ENCODE measurements around the gene CCN5.

Gene CCN5

DNA sequence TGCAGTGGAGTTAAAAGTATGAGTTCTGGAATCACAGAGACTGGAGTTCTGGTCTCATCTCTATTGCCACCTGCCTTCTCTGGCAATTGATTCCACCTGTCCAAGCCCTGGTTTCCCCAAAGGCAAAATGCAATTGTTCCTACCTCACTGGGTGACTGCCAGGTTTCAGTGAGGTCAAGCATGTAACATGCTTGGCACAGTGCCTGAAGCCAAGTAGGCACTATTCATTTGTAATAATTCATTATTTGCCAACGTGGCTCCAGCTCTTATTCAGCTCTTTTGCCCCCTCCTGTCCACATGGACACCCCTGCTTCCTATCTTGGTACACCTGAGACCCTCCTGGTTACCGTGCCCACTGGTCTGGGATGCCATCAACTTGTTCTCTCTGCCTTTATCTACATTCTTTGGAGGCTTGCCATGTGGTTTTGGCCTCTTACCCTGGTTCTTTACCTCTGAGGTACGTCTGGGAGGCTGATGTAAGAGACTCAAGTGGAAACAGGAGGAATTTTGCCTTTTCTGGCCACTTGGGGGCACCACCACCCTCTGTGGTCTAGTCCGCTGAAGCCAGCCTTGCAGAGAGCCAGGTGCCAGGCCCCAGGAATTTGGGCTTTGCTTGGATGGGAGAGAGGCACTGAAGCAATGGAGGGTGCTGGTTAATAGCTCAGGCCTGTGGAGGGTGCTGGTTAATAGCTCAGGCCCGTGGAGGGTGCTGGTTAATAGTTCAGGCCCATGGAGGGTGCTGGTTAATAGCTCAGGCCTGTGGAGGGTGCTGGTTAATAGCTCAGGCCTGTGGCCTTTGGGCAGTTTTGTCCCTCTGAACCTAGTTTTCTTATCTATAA lies 32.2 kb downstream of the CCN5 start:
- TF ChIP-seq, protein P1, sequence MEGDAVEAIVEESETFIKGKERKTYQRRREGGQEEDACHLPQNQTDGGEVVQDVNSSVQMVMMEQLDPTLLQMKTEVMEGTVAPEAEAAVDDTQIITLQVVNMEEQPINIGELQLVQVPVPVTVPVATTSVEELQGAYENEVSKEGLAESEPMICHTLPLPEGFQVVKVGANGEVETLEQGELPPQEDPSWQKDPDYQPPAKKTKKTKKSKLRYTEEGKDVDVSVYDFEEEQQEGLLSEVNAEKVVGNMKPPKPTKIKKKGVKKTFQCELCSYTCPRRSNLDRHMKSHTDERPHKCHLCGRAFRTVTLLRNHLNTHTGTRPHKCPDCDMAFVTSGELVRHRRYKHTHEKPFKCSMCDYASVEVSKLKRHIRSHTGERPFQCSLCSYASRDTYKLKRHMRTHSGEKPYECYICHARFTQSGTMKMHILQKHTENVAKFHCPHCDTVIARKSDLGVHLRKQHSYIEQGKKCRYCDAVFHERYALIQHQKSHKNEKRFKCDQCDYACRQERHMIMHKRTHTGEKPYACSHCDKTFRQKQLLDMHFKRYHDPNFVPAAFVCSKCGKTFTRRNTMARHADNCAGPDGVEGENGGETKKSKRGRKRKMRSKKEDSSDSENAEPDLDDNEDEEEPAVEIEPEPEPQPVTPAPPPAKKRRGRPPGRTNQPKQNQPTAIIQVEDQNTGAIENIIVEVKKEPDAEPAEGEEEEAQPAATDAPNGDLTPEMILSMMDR (IDR thresholded peaks at IDR 0.05; ENCODE audit: insufficient read depth, low read length) = peak; percentile 50
- no peak for TF ChIP-seq POLR2AphosphoS5 (IDR thresholded peaks at IDR 0.05; ENCODE audit: low read depth)
- no peak overlapping the region for H3K4me3 ChIP-seq (replicated peaks; ENCODE audit: insufficient read depth, low read length)
- H3K27ac ChIP-seq (replicated peaks) = no peak overlapping the region
- H3K27me3 ChIP-seq (ENCODE audit: insufficient read depth, poor library complexity, severe bottlenecking) = peaks cover 10% of the 10 kb centered on the region
- peak; percentile 62 to 73 for DNase-seq (ENCODE audit: low read depth in 1 of 2, low spot score in 1 of 2)

DNA sequence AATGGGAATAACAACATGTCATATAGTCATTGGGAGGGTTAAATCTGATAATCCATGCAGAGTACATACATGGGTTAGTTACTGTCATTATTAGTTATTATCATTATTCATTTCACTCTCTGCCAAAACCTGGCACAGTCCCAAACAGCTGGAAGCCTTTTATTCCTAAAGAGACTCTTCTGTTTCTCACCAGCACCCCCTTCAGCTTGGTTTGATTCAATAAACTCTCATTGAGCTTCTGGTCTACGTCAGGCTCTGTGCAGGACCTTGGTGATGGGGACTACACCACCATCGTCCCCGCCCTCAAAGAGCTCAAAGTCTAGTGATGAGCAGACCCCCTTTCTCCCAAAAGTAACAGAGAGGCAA lies 32.8 kb downstream of the CCN5 start:
- Histone ChIP-seq H3K27ac (replicated peaks) (no peak overlapping the region), H3K27me3 (ENCODE audit: insufficient read depth, poor library complexity, severe bottlenecking) (peaks cover 10% of the 10 kb centered on the region), H3K4me3 (replicated peaks; ENCODE audit: insufficient read depth, low read length) (no peak overlapping the region)
- TF ChIP-seq, protein P1 (IDR thresholded peaks at IDR 0.05; ENCODE audit: insufficient read depth, low read length) = no peak
- TF ChIP-seq POLR2AphosphoS5 (IDR thresholded peaks at IDR 0.05; ENCODE audit: low read depth) (no peak), SPI1 (IDR thresholded peaks at IDR 0.05; ENCODE audit: borderline replicate concordance, low read depth) (no peak), GABPA (IDR thresholded peaks at IDR 0.05; ENCODE audit: low read depth) (no peak)
- TF ChIP-seq, protein P2, sequence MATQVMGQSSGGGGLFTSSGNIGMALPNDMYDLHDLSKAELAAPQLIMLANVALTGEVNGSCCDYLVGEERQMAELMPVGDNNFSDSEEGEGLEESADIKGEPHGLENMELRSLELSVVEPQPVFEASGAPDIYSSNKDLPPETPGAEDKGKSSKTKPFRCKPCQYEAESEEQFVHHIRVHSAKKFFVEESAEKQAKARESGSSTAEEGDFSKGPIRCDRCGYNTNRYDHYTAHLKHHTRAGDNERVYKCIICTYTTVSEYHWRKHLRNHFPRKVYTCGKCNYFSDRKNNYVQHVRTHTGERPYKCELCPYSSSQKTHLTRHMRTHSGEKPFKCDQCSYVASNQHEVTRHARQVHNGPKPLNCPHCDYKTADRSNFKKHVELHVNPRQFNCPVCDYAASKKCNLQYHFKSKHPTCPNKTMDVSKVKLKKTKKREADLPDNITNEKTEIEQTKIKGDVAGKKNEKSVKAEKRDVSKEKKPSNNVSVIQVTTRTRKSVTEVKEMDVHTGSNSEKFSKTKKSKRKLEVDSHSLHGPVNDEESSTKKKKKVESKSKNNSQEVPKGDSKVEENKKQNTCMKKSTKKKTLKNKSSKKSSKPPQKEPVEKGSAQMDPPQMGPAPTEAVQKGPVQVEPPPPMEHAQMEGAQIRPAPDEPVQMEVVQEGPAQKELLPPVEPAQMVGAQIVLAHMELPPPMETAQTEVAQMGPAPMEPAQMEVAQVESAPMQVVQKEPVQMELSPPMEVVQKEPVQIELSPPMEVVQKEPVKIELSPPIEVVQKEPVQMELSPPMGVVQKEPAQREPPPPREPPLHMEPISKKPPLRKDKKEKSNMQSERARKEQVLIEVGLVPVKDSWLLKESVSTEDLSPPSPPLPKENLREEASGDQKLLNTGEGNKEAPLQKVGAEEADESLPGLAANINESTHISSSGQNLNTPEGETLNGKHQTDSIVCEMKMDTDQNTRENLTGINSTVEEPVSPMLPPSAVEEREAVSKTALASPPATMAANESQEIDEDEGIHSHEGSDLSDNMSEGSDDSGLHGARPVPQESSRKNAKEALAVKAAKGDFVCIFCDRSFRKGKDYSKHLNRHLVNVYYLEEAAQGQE (IDR thresholded peaks at IDR 0.05; ENCODE audit: insufficient replicate concordance, low read depth) = no peak
- no peak for DNase-seq (ENCODE audit: low read depth in 1 of 2, low spot score in 1 of 2)

DNA sequence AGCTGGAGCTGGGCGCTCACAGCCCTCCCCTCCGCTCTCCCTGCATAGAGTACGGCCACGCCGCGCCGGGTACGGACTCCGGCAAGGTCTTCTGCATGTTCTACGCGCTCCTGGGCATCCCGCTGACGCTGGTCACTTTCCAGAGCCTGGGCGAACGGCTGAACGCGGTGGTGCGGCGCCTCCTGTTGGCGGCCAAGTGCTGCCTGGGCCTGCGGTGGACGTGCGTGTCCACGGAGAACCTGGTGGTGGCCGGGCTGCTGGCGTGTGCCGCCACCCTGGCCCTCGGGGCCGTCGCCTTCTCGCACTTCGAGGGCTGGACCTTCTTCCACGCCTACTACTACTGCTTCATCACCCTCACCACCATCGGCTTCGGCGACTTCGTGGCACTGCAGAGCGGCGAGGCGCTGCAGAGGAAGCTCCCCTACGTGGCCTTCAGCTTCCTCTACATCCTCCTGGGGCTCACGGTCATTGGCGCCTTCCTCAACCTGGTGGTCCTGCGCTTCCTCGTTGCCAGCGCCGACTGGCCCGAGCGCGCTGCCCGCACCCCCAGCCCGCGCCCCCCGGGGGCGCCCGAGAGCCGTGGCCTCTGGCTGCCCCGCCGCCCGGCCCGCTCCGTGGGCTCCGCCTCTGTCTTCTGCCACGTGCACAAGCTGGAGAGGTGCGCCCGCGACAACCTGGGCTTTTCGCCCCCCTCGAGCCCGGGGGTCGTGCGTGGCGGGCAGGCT lies 35.1 kb downstream of the CCN5 start:
- Histone ChIP-seq H3K4me3 (replicated peaks; ENCODE audit: insufficient read depth, low read length) (no peak overlapping the region), H3K27ac (replicated peaks) (no peak overlapping the region), H3K27me3 (ENCODE audit: insufficient read depth, poor library complexity, severe bottlenecking) (peaks cover 10% of the 10 kb centered on the region)
- TF ChIP-seq POLR2AphosphoS5 (IDR thresholded peaks at IDR 0.05; ENCODE audit: low read depth) (no peak), SPI1 (IDR thresholded peaks at IDR 0.05; ENCODE audit: borderline replicate concordance, low read depth) (no peak)
- TF ChIP-seq, protein P2 (IDR thresholded peaks at IDR 0.05; ENCODE audit: insufficient replicate concordance, low read depth) = no peak
- no peak for DNase-seq (ENCODE audit: low read depth in 1 of 2, low spot score in 1 of 2)

DNA sequence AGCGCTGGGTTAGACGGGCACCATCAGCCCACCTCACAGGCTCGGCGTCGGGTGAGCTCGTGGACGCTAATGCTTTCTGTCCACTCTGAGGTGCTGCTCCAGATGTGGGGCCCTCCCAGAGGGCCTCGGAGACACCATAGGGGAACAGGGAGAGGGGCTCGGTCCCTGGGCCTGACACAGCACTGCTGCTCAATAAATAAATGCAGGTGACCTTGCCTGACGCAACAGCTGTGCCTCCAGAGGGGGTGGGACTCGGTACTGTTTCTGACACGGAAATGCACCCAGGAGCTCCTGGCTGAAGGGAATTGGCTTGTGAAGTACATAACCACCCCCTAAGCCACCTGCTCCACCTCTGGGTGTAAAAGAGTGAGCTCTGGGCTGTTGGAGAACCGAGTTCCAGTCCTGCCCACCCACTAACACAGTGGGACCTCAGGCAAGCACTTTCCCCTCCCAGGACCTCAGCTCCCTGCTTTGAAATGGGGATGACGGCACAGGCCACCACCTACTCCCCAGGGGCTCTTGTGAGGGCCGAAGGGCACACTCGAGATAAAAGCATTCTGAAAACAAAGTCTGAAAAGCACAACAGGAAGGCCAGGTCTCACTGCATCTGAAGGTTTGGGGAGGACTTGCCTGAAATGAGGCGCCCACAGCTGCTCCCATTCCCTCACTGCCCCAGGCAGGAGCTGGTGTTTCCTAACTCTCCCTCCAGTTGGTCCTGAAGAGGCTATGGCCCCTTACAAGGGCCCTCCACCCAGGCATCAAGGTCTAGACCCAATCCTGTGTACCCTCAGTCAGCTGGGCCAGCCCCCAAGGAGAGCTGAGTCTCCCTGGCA lies 37.1 kb downstream of the CCN5 start:
- H3K4me3 ChIP-seq (replicated peaks; ENCODE audit: insufficient read depth, low read length) = no peak overlapping the region
- H3K27me3 ChIP-seq (ENCODE audit: insufficient read depth, poor library complexity, severe bottlenecking) = no peaks in the 10 kb centered on the region
- DNase-seq (ENCODE audit: low read depth in 1 of 2, low spot score in 1 of 2) = no peak
- H3K27ac ChIP-seq (replicated peaks) = no peak overlapping the region
- TF ChIP-seq, protein P1 (IDR thresholded peaks at IDR 0.05; ENCODE audit: insufficient read depth, low read length) = no peak
- no peak for TF ChIP-seq GABPA (IDR thresholded peaks at IDR 0.05; ENCODE audit: low read depth)
- TF ChIP-seq SPI1 (IDR thresholded peaks at IDR 0.05; ENCODE audit: borderline replicate concordance, low read depth) = no peak
- TF ChIP-seq POLR2AphosphoS5 (IDR thresholded peaks at IDR 0.05; ENCODE audit: low read depth) = no peak
- TF ChIP-seq, protein P2 (IDR thresholded peaks at IDR 0.05; ENCODE audit: insufficient replicate concordance, low read depth) = no peak

Data from HL-60 (cell line).